ENCODE data around the gene SEC24C.

SEC24C gene

DNA sequence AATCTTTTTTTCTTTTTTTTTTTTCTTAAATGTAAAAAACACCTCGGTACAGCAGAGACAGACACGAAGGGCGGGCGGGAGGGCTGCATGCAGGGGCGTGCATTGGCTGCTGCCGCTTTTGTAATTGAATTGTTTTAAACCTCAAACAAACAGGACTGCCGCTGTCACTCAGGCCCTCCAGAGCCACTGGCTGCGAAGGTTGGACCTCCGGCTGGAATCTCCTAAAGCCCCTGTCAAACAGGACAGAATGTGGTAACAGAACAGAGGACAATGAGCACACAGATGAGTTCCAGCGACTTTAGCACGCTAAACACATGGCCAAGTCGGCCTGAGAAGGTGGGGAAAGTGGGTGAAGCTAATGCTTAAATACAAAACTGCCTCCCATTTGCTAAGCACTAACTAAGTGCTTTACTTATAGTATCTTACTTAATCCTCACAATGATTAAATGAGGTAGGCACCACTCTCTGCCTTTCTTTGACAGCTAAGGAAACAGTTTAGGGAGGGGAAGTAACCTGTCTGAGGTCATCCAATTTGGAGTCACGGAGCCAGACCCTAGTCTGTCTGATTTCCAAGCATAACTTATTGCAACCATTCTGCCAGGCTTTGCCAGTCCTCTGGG lies 70.2 kb downstream of the SEC24C start:
- no peak for DNase-seq

DNA sequence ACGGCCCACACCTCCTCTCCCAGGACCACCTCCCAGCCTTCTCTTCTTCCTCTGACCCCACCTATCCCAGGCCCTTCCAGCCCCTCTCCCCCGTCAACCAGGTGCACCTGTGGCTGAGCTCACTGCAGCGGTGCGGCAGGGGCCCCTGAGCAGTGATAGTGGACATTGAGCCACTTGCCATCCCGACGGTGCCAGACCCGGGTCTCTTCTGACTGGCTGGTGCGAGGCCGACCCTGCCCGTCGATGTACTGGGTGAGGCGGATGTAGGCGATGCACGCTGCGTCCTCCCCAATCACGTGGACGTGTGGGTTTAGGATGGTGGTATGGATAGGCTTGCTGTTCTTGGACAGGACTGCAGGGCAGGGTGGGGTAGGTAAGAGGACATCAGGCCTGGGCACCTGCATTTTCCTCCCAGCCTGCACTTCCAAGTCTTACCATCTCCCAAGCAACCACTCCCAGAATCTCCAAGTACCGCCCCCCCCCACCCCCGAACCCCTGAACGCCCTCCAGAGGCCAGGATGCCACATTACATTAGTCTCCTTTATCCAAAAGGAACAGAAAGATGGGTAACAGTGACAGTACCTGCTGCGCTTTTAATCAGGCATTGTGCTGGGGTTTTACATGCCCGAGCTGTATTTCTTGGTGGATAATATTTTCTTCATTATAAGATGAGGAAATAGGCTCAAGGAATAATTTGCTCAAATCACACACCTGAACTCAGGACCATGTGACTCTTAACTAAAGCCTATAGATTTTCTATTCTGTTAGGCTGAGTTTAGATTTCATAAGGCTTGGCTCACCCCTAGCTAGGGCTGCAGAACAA lies 70.9 kb downstream of the SEC24C start:
- peak; percentile 26 for DNase-seq

DNA sequence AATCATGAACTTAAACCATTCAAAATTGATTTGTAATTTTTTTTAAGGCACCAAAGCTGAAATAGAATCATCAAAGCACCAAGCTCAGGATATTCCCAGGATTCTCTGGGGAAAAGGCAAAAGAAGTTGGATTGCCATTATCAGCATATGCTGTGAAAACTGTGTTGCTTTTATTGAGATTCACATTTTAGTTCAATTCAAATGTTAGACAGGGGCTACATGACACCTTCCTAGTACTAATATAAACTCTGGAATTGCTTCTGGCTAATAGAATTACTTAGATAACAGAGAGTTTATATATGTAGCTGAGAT lies 71.5 kb downstream of the SEC24C start:
- DNase-seq = no peak

DNA sequence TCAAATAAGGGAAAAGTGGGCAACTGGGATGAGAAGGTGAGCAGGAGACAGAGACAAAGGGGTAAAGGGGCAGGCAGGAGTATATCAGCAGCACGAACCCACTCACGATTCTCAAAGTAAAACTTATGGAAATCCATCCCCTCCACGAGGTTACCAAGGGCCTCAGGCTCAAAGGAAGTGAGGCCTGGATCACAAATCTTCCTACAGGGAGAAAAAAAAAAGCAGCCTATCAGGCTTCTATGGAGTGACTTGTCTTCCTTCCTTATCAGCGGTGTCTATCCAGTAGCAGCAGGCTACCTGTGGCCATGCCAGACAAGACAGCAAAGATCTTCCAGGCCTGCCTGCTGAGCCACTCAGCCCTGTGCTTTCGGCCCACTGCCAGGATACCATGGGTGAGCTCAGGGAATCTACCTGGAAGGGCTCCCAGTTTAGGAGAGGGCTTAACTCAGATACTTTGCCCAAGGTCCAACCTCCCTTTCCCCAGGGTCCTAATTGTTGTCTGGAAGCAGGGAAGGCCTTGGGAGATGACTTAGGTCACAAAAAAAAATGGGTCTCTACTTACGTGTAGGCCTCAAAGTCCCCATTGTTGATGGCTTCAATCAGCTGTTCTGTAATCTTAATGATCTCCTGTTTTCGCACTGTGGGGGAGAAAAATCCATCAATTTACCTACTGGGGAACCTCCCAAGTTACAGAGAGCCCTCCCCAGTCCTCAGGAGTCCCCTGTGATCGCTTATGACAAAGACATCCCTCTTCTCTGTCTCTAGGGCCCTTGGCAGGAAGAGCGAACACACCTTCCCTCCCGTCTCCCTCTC lies 73.0 kb downstream of the SEC24C start:
- no peak for DNase-seq

DNA sequence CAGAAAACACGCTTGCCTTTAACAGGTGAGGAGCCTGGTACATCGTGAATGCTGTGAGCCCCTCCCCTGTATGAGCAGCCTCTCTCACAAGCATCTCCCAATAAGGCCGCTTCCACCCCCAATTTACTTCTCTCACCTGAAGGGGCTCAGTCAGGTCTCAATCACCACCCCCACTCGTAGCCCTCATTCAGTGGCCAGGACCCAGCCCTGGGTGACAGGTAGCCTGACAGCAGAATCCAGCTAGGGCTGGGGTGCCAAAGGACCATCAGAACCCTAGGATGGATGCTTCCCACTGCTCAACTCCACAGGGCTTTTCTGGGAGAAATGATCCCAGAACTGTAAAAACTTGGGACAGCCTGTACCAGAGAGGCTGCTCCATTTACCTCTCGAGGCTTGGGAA lies 73.7 kb downstream of the SEC24C start:
- no peak for DNase-seq

- no peak for DNase-seq
Observed at GRCh38 chr10:73818402-73818801, 74.2 kb downstream of the SEC24C start.

GRCh38 chr10:73819081-73819480 lies 74.9 kb downstream of the SEC24C start:
- no peak for DNase-seq

- DNase-seq = no peak
Observed at GRCh38 chr10:73819513-73820093, 75.4 kb downstream of the SEC24C start.

Measured in CD4-positive, alpha-beta T cell treated with Interleukin-6 for 4 hours (primary cell).